NCI-H748 (cell line): Measurements from ENCODE around the gene PPT1.

ENCODE experiments used
- DNase-seq: peaks from one replicate; lab custom pipeline; 2025; ENCODE audit not compliant: unreplicated experiment; lab: John Stamatoyannopoulos, UW

The PPT1 gene

DNA sequence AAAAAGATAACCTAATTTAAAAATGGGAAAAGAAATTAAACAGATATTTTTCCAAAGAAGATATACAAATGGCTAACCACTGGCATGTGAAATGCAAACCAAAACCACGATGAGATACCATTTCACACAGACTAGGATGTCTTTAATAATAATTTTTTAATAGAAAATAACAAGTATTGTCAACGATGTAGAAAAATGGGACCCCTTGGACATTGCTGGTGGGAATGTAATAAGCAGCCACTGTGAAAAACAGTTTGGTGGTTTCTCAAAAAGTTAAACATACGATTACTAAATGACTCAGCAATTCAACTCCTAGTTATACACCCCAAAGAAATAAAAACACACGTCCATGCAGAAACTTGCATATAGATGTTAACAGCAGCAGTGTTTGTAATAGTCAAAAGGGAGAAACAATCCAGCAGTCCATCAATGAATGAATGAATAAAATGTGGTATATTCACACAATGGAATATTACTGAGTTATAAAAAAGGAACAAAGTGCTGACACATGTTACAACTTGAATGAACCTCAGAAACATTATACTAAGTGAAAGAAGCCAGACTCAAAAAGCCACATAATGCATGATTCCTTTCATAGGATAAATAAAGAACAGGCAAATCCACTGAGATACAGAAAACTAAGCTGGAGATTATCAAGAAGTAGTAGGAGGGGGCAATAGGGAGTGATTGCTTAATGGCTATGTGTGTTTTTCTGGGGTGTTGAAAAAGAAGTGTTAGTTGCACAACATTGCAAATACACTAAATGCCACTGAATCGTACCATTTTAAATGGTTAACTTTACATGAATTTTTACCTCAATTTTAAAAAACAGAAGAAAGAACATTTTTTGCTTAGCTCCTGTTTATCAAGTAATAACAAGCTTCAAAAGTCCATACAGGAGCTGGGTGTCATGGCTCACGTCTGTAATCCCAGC lies 4.1 kb downstream of the PPT1 start:
- DNase-seq, result no peak

DNA sequence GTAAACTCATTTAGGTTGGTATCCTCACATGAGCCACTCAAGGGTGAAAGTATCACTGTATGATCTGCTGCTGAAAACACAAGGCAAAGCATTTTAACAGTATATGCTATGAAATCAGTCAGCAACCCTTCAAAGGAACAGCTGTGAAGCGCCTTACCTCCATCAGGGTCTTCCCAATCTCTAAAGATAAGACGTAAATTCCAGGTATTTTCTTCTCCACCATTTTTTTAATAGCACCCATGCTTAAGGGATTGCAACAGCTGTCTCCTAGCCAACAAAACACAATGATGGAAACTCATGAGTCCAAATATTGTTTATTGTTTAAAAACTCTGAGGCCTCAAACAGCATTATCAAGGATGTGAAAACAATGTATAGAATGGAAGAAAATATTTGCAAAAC lies 4.8 kb downstream of the PPT1 start:
- no peak for DNase-seq

DNA sequence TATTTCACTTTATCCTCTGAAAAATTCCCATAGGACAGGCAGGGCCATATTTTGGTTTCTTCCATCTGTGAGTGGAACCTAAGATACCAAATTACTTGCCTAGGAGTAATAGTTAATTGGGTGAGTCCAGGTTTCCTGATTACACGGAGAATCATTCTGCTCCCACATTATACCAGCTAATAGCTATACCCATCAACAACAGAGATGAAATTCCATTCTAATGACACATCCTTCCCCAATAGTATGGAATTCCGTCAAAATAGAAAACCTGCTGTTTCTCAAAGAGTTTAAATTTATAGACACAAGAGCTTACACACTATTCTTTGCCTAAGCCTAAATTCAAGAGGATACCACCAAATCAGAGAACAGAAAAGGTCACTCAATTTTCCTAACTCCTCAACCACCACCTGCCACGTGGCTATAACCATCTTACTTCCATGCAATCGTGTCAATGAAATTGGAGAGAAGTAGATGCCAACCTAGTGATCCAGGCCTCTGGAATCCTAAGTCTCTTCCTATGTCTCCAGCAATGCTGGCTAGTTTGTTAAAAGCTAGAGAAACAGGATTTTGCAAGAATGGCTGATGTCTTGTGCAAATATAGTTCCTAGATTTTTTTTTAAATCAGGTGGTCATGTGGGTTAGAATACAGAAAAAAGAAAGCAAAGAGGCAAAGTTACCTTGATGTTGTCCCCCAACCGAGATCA lies 6.2 kb downstream of the PPT1 start:
- DNase-seq, result no peak

DNA sequence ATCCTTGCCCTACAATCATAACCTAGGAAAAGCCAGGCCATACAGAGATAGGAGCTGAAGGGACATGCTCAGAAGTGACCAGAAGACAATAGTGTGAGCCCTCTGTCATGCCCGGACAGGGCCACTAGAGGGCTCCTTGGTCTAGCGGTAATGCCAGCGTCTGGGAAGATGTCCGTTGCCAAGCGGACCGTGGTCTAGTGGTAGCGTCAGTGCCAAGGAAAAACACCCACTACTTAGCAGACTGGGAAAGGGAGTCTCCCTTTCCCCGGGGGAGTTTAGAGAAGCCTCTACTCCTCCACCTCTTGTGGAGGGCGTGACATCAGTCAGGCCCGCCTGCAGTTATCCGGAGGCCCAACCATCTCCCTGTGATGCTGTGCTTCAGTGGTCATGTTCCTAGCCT lies 12.3 kb downstream of the PPT1 start:
- DNase-seq, result peak; percentile 92

DNA sequence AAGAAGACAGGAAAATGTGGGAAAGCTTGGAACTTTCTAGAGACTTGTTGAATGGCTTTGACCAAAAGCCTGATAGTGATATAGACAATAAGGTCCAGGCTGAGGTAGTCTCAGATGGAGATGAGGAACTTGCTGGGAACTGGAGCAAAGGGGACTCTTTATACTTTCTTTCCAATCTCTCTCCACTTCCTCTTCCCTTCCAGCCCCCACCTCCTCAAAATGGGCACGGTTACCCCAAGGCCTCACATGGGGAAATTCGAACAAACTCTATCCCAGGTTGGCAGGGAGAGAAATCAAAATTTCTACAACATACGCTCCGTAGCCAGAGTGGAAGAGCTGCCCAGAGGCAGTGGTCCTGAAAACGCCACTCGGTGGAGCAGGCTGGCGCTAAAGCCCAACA lies 15.2 kb downstream of the PPT1 start:
- DNase-seq, result no peak

DNA sequence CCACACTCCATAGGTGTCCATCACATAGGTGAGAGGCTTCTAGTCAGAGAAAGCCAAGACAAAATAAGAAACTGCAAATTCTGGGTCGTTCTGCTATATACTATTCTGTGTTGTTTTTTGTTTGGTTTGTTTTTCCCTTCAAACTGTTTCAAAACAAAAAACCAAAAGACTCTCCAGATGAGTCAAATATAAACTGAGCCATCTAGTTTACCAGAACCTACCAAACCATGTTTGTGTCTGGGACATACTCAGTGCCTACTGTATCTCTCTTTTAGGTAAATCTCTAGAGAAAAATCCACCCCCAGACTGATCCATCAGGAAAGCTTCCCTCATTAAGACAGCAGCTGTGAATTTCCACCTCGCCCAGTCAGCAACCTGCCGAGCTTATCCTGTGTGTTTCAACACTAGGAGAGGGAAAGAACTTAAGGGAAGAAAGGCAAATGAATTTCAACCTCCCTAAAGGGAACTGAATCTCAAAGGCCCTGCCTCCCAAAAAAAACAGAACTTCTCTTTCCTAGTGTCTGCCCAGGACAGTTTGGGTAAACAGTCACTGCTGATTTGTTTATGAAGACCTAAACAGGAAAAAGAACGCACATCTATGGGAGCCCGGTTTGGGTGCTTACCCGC lies 17.2 kb downstream of the PPT1 start:
- no peak for DNase-seq

DNA sequence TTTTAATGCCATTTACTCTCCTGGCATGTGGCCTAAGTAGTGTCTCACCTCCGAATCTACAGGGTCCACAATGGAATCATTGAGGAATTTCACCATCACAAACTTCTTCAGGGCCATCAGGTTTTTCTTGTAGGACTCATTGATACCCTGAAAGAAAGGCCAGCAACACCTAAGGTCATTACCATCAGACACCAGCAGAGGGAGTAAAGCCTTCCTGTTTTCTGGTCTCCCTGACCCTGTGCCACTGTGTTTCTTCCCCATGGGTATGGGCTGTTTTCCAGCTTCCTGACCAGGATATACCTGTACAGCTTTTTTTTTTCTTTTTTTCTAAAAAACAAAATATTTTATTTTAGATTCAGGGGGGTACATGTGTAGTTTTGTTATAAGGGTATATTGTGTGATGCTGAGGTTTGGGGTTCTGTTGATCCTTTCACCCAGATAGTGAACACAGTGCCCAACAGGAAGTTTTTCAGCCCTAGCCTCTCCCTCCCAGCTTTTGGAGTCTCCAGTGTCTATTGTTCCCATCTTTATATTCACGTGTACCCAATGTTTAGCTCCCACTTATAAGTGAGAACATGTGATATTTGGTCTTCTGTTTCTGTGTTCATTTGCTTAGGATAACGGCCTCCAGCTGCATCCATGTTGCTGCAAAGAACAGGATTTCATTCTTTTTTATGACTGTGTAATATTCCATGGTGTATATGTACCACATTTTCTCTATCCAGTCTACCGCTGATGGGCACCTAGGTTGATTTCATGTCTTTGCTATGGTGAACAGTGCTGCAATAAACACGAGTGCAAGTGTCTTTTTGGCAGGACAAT lies 18.3 kb downstream of the PPT1 start:
- peak; percentile 90 for DNase-seq

DNA sequence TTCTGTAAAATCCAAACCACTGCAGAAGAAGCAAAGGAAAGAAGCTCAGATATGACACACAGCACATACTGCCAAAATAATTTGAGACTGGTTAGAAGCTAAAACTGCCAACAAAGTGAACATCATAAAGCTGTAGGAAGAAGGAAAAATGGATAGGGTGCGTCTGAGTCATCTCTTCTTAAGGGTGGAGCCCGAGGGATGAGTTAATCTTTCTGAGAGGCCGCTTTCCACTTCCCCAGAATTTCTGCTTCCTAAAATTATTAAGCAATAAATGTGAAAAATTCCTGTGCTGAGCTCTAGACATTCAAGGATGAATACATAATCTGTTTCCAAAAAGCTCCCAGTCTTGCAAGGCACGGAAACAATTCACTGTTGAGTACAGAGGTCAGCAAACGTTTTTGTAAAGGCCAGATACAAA lies 20.1 kb downstream of the PPT1 start:
- no peak for DNase-seq

DNA sequence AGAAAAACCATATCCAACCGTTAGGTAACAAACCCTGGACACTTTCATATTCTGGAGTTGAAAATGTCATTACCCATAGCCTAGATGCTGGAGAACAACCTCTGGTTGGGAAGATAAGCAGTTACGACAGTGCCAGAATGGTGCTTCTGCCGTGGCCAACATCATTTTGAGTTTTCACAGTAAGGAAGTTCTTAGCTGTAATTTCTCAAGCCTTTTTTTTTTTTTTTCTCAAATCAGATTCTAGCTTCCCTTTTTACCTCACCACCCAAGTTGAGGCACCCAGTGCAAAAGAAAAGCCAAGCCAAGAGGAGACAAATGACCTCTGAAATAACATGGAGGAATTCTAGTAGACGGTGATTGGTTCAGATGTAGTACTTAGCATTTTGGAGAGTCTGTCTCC lies 21.8 kb downstream of the PPT1 start:
- DNase-seq, result no peak

DNA sequence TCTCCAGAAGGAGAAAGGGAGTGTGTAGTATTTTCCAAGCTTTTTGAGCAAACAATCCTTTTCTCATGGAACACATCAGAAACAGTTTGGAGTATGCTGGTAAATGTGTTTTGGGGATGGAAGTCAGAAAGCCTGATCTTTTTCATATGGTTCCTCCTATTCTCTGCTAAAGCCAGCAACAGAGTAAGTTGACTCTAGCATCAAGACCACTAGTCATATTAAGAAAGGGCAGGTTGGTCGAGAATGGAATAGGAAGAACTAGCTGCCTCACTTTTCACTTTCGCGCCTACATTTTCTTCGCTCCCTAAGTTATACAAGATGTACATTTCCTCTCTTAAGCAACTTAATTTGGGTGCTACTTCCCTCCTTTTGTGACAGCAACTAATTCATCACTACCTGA lies 24.0 kb downstream of the PPT1 start:
- DNase-seq, result no peak

DNA sequence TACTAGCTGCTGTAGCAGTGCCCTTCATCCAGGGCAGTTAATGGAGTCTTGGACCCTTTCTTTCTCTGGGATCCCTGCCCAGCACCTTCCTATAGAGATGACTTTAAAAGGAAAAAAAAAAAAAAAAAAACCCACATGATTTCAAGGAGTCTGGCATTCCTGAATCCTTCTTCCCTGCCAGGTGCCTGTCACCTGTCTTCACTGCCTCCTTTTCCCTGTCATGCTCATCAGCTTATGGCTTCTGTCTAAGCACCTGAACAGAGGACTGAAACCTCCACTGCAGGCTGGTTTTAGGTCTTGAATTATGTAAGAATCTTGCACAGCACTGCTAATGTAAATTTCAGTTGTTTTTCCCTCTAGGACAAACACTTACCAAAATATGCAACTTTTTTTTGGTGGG lies 24.9 kb downstream of the PPT1 start:
- DNase-seq, result no peak

DNA sequence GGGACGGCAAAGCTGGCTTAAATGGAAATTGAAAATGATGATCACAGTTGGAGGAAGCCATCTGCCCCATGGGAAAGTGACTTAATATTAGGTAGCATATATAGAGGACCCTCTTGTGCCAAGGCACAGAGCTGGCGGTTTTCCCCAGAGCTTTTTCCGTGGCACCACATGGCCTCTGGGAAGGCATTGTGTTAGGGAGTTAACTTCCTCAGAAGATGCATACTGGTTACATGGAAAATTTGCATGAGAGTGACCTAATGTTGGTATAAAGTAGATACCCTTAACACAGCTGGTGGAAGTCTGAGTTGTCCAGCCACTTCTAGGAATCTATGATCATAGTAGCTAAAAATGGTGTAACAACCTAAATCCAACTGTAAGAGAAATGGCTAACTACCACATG lies 29.2 kb downstream of the PPT1 start:
- DNase-seq, result no peak

DNA sequence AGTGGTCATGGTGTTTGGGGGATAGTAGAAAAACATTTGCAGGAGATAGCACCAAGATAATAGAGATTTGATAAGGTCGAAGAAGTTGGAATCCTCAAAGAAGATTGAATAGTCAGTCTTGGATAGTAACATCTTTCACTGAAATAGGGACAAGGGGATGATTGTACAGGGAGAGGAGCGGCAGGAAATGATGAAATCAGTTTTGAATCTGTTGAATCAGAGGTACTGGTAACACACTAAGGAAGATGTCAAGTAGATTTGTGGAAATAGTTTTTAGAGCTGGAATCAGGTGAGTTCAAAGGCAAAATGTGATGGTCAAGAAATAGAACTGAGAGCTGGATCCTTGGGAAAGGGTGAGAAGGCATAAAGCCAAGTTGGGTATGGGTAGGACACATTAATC lies 30.0 kb downstream of the PPT1 start:
- DNase-seq, result no peak

DNA sequence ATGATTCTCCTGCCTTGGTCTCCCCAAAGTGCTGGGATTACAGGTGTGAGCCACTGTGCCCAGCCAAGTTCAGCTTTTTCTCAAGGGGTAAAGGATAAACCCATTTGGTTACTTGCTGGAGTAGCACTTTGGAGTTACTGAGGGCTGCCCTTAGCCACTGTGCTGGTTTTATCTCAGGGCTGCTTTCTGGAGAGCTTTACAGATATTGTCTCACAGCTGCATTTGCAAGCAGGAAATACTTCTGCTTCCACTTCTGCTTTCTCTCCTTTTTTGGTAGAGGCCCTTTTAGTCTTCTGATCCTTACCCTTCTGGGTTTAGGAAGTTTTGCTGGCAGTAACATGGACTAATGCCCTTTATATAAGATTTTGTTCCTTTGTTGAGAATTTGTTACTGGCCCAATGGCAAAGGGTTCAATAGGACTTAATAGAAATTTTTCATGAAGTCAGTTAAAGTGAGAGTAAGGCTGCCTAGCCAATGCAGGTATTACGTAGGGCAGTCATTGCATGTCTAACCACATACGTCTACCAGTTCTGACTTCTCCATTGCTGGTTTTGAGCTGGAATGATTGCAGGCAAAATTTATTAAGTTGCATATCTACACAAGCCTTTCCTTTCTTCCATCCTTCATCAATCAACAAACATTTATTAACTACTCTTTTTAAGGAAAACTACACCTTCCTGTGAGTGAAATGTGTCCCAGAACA lies 32.1 kb downstream of the PPT1 start:
- DNase-seq, result no peak

DNA sequence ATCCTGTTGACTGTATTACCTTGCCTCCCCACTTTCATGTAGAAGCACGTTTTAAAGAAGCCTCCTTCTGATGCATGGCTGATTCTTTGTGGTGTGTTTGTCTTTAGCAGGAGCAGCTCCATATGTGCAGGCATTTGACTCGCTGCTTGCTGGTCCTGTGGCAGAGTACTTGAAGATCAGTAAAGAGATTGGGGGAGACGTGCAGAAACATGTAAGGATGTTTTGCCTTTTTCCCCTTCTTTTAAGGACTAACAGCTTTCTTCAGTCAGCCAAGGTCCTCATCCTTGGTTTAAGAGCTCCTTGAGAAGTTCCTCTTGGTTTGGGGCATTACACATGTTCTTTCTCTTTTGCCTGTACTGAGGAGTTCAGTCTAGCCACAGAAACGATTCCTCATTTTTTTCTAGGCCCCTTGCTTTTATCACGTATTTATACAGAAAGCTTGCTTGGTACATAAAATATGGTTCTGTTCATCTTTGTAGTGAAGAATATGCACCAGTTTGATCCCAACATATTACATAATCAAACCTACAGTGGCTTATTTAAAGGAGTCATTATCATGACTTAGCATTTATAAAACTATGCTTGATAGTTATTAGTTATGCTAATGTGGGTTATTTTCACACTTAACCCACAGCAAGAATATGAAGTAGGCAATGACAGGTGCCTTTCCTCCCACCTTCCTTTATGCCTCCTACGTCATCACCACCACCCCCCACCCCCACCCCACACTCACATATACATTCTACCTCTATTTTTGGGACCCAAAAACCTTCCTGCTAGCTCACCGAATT lies 36.9 kb downstream of the PPT1 start:
- DNase-seq, result no peak

DNA sequence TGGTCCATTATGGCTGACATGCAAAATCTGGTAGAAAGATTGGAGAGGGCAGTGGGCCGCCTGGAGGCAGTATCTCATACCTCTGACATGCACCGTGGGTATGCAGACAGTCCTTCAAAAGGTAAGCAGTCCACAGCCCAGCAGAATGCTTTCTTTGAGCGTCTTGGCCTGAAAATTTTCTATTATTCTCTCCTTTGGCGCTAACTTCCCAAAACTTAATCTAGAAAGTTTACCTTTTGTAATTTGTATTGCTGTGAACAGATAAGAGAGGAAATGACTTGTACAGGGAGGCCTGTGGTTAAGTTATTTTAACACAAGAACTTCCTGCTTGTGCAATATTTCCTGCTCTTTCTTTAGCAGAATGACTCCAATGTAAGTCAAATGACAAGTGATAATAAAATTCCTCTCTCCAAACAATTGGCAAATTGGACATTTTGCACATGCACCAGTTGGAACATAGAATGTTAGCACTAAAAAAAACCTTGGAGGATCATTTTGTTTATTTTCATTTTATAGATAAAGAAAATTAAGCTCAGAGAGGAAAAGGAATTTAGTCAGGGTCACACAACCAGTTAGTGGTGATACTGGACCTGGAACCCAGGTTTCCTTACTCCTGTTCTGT lies 37.6 kb downstream of the PPT1 start:
- DNase-seq, result no peak

DNA sequence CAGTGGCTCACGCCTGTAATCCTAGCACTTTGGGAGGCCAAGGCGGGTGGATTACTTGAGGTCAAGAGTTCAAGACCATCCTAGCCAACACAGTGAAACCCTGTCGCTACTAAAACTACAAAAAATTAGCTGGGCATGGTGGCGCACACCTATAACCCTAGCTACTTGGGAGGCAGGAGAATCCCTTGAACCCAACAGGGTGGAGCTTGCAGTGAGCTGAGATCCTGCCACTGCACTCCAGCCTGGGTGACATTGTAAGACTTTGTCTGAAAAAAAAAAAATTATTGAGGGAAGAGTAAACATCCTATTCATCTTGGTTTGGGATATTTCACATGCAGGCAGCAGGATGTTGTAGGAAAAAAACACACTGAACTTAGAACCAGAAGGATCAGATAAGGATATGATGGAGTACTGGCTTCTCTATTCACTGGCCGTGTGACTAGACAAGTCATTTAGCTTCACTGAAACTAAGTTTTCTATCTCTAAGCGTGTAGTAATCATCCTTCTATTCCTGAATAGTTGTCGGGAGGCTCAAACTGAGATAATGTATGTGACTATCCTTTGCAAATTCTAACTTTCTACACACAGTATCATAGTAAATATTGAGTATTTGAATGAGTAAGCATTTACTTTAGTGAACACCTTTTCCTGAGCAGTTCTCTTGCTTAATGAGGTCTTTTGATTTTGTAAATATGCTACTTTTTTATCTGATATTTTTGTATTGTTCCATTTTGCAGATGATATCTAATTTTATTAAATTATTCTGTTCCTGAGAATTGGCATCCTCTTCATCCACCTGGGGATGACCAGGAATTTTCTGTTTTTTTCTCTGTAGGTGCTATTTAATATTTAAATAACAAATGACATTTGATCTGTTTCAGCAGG lies 38.4 kb downstream of the PPT1 start:
- DNase-seq, result no peak

DNA sequence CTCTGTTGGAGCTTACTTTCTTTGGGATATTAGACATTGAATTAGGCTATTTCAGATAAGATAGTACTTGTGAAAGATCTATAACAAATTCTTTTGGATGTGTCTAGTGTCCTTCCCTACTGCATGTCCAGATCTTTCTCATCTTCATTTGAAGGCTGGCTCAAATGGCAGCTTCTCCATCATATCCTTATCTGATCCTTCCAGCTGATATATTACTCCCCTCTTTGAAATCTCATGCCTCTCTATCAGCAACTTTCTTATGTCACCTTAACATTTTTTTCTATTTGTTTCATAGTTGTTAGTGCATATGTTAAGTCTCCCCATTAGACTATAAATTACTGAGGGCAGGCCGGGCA lies 39.0 kb downstream of the PPT1 start:
- DNase-seq, result no peak
